GM18526 (cell line): ENCODE measurements around the gene CSF2.

Source experiments
- POLR2A ChIP-seq: IDR thresholded peaks from 3 replicates; pipeline ENCODE4 v1.6.1; 2011; ENCODE audit not compliant: insufficient read length; ENCODE audit errors: extremely low read depth

CSF2 gene

GRCh38 chr5:132050661-132051552 is 22.7 kb upstream of the CSF2 start:
- TF ChIP-seq POLR2A, result no peak

DNA sequence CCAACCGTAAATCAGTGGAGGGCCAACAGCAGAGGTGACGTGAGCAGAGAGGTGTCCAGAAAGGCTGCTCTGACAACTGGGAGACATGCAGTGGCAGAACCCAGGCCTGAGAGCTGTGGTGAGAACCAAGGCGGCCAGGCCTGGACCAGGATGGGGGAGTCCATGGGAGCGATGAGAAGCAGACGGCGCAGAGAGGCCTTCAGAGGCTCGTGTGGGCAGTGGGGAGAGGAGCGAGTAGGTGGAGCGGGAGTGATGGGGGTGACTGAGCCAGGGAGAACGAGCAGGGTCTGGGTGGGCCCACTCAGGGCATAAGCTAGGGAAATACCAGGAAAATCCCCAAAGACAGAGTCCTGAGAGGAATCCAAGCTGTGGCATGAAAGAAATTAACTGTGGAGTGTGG is 21.1 kb upstream of the CSF2 start:
- TF ChIP-seq POLR2A, result no peak

- no peak for TF ChIP-seq POLR2A
These were observed 20.1 kb upstream of the CSF2 start for GRCh38 chr5:132053483-132053882.

- no peak for TF ChIP-seq POLR2A
These were observed 19.4 kb upstream of the CSF2 start for GRCh38 chr5:132054031-132054696.

- no peak for TF ChIP-seq POLR2A
These were observed 18.7 kb upstream of the CSF2 start for GRCh38 chr5:132054697-132055440.

DNA sequence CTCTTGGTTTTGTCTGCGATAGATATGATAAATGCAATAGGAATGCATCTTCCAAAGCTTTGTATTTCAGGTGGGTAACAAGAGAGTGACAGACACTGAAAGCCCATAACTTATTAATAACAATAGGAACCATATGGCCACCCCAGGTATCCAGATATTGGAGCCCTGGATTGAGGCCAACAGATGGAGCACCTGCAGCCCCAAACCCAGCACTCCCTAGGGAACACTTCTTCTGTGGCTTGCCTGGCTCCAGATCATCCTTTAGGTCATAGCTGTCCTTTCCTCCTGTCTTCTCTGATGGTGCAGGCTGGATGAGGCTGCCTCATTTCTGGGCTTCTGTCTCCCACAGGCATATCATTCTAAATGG is 18.2 kb upstream of the CSF2 start:
- TF ChIP-seq POLR2A, result no peak

DNA sequence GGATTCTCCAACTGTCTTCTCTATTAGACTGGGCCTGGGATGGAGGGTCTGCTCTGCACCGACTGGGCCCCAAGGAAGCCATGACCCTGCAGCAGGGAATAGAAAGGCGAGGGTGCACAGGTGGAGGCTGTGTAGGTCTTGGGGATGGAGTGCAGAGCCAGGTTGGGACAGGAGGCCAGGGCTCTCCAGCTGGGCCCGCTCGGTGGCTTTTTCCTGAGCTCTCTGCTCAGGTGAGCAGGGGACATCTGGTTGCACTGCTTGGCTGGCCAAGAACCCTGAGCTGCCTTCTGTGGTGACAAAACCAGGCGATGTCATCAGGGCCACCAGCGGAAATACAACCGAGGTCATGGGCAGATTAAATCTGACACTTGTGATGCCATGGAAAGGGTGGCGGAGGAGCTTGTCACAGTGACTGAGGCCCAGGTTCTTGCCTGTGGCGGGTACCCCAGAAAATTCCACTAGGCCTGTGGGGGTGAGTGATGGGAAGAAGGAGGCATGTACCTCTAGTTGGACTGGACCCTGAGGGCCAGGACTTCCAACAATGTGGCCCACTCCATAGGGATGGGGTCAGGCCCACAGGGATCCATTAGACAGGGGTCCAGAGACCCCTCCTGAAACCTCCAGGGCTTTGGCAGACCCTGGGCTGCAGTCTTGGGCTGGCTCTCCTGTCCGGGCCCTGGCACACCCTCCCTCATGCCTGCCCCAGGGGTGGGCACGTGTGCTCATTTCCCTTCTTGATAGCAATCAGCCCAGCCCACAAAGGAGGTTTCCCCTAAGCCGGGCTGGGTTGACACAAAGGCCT is 17.6 kb upstream of the CSF2 start:
- no peak for TF ChIP-seq POLR2A

DNA sequence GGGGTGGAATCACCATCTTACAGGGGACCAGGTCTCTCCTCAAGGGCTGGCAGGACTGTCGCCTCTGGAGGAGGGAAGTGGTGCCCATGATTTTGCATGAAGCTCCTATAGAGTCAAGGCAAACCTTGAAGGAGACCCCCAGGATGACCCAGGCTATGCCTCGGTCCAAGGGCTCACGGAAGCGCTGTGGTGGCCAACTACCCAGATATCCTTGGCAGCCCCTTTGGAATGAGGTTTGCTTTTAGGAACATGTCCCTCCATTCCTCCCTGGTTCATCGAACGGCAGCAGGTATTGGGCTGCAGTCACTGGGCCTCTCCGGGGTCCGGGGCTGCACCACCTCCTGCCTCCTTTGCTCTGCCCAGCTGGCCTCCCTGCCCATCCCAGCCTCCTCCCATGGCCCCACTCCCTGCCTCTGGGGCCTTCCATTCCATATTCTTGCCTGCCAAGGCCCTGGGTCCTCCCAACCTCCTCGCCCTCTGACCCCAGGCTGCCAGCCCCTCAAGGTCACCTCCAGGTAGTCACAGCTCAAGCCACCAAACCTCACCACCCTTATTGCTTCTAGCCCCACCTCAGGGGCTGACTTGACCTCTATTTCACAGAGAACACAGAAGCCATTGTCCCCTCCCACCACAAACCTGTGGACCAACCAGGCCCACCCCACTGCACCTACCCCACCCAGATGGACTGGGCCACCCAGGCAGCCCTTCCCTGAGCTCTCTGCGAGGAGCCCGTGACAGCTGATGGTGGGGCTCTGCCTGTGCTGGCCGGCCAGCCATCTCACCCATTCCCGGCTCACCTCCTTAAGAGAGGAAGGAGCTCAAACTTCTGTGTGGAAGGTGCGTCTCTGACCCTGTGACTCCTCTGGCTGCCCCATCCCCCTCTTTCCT is 16.7 kb upstream of the CSF2 start:
- TF ChIP-seq POLR2A, result no peak

GRCh38 chr5:132057498-132058255 is 15.9 kb upstream of the CSF2 start:
- no peak for TF ChIP-seq POLR2A

DNA sequence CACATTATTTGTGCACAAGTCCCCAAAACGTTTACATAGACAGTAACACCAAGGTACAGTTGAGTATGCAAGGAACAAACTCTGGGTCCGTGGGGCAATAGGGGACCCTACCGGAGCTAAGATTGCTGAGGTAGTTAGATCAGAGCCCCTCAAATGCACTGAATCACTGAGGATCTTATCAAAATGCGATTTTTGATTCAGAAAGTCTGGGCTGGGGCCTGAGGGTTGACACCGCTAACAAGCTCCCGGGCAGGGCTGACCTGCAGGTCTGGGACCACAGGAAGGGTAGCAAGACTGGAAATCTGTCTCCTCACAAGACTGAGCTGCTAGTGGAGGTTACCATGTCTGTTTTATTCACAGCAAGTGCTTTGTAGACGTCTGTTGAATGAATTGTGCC is 14.9 kb upstream of the CSF2 start:
- no peak for TF ChIP-seq POLR2A

- TF ChIP-seq POLR2A, result no peak
These were observed 14.4 kb upstream of the CSF2 start for GRCh38 chr5:132059043-132059695.

- TF ChIP-seq POLR2A, result no peak
These were observed 13.7 kb upstream of the CSF2 start for GRCh38 chr5:132059696-132060500.
